Stimulated activated naive CD8-positive, alpha-beta T cell treated with anti-CD3 and anti-CD28 coated beads, Interleukin-15, Interleukin-2, amounts not matched to agents 100 ng/mL and 50 ng/mL, for 24 hours (primary cell): ENCODE results near the gene FBXW7.

Experiments
- H3K27ac Mint-ChIP-seq: one replicate; pipeline ENCODE4 v1.8.0; 2021; ENCODE audit warnings: mild to moderate bottlenecking, mixed read lengths
- H3K27me3 Mint-ChIP-seq: one replicate; pipeline ENCODE4 v1.8.0; 2021; ENCODE audit warnings: mixed read lengths
- H3K36me3 Mint-ChIP-seq: one replicate; pipeline ENCODE4 v1.8.0; 2021; ENCODE audit warnings: low read depth, mixed read lengths
- H3K4me1 Mint-ChIP-seq: one replicate; pipeline ENCODE4 v1.8.0; 2021; ENCODE audit warnings: low read depth, mixed read lengths
- H3K4me3 Mint-ChIP-seq: one replicate; pipeline ENCODE4 v1.8.0; 2021; ENCODE audit warnings: mild to moderate bottlenecking, mixed read lengths
- H3K9me3 Mint-ChIP-seq: one replicate; pipeline ENCODE4 v1.8.0; 2021; ENCODE audit warnings: mixed read lengths

Gene FBXW7

GRCh38 chr4:152328582-152328981 lies 207.3 kb downstream of the FBXW7 start:
- Mint-ChIP-seq H3K4me1 (peaks cover 12% of the 10 kb centered on the region), H3K27me3 (no peaks in the 10 kb centered on the region), H3K36me3 (peaks cover 80% of the 10 kb centered on the region), H3K27ac (no peak overlapping the region), H3K4me3 (no peak overlapping the region), H3K9me3 (no peaks in the 10 kb centered on the region)

DNA sequence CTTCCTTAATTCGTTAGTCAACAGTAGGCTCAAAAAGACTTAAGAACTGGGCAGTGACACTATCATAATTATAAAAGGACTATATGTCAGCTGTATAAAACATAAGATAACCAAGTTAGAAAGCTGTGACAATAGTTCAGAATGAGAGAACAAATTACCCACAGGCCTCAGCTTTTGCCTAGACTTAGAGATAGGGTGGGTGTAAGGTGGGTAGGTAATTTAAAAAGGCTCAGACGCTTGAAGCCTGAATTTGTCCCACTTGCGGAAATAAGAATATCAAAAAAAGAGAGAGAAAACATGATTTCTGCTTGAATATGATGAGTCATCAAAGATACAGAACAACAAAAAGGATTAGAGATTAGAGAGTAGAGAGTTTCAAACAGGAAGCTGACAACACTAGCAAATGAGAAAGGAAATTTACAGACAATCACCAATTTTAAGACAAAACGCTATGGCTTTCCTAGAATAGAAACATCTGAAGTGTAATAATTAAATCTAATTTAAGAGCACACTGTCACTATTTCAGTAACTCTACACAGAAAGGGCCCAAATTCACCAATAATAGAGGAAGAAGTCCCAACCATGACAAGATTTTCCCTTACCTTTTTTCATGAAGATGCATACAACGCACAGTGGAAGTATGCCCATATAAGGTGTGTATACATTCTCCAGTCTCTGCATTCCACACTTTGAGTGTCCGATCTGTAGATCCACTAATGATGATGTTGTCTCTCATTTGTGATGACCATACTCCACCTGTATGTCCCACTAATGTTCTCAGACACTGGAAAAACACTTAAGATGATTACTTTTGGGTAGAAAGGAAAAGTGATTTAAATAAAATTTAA lies 208.1 kb downstream of the FBXW7 start:
- Mint-ChIP-seq H3K27me3 (no peaks in the 10 kb centered on the region), H3K4me3 (no peak overlapping the region), H3K9me3 (no peaks in the 10 kb centered on the region), H3K4me1 (peaks cover 12% of the 10 kb centered on the region), H3K36me3 (peaks cover 83% of the 10 kb centered on the region), H3K27ac (no peak overlapping the region)

DNA sequence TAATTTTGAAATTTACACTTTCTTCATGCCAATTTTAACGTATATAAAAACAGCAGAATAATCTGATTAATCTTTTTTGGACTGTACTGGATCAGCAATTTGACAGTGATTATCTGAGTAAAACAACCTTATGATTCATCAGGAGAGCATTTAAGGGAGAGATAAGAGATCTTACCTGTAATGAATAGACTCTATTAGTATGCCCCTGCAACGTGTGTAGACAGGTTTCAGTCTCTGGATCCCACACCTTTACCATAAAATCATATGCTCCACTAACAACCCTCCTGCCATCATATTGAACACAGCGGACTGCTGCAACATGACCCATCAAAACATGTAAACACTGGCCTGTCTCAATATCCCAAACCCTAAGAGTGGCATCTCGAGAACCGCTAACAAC lies 210.1 kb downstream of the FBXW7 start:
- Mint-ChIP-seq H3K4me1 (peaks cover 12% of the 10 kb centered on the region), H3K9me3 (no peaks in the 10 kb centered on the region), H3K4me3 (no peak overlapping the region), H3K27me3 (no peaks in the 10 kb centered on the region), H3K27ac (no peak overlapping the region), H3K36me3 (peaks cover 85% of the 10 kb centered on the region)

- Mint-ChIP-seq H3K36me3 (peaks cover 68% of the 10 kb centered on the region), H3K27ac (no peak overlapping the region), H3K4me3 (no peak overlapping the region), H3K4me1 (peaks cover 11% of the 10 kb centered on the region), H3K9me3 (no peaks in the 10 kb centered on the region), H3K27me3 (no peaks in the 10 kb centered on the region)
These were observed 212.7 kb downstream of the FBXW7 start for GRCh38 chr4:152323221-152323620.

GRCh38 chr4:152322656-152323055 lies 213.2 kb downstream of the FBXW7 start:
- no peaks in the 10 kb centered on the region for H3K27me3 Mint-ChIP-seq
- peaks cover 6% of the 10 kb centered on the region for H3K4me1 Mint-ChIP-seq
- no peak overlapping the region for H3K27ac Mint-ChIP-seq
- H3K9me3 Mint-ChIP-seq: no peaks in the 10 kb centered on the region
- H3K4me3 Mint-ChIP-seq: no peak overlapping the region
- H3K36me3 Mint-ChIP-seq: peaks cover 67% of the 10 kb centered on the region

DNA sequence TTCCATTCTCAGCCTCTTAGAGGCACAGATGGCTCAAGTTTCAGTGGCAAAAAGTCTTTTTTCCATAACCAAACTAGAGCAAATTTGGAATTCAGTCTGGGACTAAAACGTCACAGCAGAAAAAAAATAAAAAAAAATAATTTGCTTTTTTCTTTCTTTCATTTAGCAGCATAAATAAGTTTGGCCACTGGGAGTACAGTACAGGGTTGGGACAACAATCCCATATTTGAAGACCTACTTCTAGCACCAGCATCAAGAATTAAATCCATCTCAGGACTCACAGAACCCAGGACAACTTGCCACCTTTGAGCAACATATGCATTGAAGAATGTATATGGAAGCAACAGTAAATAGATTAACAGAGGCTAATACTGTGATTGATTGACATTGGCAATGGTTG lies 214.0 kb downstream of the FBXW7 start:
- Mint-ChIP-seq H3K4me1 (no peaks in the 10 kb centered on the region), H3K9me3 (no peaks in the 10 kb centered on the region), H3K36me3 (peaks cover 60% of the 10 kb centered on the region), H3K27ac (no peak overlapping the region), H3K4me3 (no peak overlapping the region), H3K27me3 (no peaks in the 10 kb centered on the region)

DNA sequence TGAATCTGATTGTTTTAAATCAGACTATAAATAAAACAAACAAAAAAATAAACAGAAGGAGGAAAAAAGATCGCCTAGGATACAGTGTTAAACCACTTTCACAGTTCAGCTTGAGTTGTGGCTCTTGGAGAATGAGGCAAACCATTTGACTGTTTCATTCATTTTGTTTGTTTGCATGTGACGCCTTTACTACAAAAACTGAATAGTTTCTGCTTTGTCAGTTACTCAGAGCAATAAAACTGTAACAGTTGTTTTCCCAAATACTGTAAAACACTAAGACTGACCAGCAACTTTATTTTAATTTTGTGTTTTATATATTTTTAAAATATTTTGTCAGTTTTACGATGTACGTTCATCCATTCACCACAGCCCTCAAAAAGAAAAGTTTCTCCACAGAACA lies 214.5 kb downstream of the FBXW7 start:
- Mint-ChIP-seq H3K36me3 (peaks cover 60% of the 10 kb centered on the region), H3K27me3 (no peaks in the 10 kb centered on the region), H3K4me1 (no peaks in the 10 kb centered on the region), H3K27ac (no peak overlapping the region), H3K4me3 (no peak overlapping the region), H3K9me3 (no peaks in the 10 kb centered on the region)

DNA sequence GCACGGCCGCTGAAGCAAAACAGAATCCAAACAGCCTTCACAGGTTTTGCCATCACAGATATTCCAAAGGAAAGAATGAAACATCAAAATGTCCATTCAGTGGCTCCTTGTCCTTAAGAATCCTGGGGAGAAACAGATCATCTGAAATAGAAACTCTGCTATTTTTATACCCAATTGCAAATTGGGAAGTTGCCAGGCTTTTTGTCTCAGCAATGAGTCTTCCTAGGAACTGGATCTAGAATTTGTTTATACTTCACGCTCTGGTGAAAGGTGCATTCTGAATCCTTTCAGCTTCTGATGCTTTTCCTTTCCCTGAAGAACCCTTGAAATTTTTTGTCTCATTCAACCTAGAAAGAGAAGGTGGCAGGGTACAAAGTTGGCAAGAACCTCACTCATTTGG lies 218.9 kb downstream of the FBXW7 start:
- H3K4me1 Mint-ChIP-seq: no peaks in the 10 kb centered on the region
- peaks cover 21% of the 10 kb centered on the region for H3K36me3 Mint-ChIP-seq
- H3K9me3 Mint-ChIP-seq: no peaks in the 10 kb centered on the region
- H3K27ac Mint-ChIP-seq: no peak overlapping the region
- H3K27me3 Mint-ChIP-seq: no peaks in the 10 kb centered on the region
- no peak overlapping the region for H3K4me3 Mint-ChIP-seq

GRCh38 chr4:152310257-152310656 lies 225.6 kb downstream of the FBXW7 start:
- Mint-ChIP-seq H3K27ac (no peak overlapping the region), H3K9me3 (no peaks in the 10 kb centered on the region), H3K4me3 (no peak overlapping the region), H3K27me3 (no peaks in the 10 kb centered on the region), H3K4me1 (no peaks in the 10 kb centered on the region), H3K36me3 (no peaks in the 10 kb centered on the region)

DNA sequence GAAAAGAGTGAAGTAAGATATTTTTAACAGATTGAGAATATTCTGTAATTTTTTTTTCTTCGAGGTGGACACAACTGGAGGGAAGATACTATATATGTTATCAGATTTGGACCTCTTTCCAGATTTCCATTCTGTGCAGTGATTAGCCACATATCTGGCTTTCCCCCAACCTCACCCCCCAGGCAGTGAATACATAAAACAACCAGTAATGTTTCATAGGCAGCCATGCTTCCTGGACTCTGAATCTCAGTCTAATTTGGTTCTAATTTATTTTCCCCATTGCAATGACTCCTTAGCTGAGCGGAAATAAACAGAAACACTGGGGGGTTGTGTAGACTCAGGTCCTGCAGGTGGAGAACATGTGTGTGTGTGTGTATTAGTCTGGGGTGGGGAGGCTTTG lies 226.5 kb downstream of the FBXW7 start:
- no peaks in the 10 kb centered on the region for H3K27me3 Mint-ChIP-seq
- no peaks in the 10 kb centered on the region for H3K9me3 Mint-ChIP-seq
- H3K4me1 Mint-ChIP-seq: no peaks in the 10 kb centered on the region
- no peaks in the 10 kb centered on the region for H3K36me3 Mint-ChIP-seq
- no peak overlapping the region for H3K27ac Mint-ChIP-seq
- no peak overlapping the region for H3K4me3 Mint-ChIP-seq

GRCh38 chr4:152308951-152309350 lies 226.9 kb downstream of the FBXW7 start:
- Mint-ChIP-seq H3K27ac (no peak overlapping the region), H3K27me3 (no peaks in the 10 kb centered on the region), H3K9me3 (no peaks in the 10 kb centered on the region), H3K4me1 (no peaks in the 10 kb centered on the region), H3K4me3 (no peak overlapping the region), H3K36me3 (no peaks in the 10 kb centered on the region)

DNA sequence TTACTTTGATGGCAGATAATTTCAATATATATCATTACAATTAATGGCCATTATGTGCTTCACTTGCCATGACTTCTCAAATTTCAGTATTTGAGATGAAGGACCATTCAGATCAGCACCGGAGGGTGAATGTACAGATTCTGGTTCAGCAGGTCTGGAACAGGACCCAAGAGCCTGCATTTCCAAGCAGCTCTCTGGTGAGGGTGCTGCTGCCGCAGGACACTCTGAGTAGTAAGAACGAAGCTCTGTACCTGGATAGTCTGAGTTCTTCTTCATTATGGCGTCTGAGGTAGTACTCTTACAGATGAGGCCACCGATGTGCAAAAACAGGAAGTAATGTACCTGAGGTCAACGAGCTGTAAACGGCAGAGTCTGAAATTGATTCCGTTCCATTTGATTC lies 228.2 kb downstream of the FBXW7 start:
- H3K4me3 Mint-ChIP-seq: no peak overlapping the region
- no peaks in the 10 kb centered on the region for H3K27me3 Mint-ChIP-seq
- H3K27ac Mint-ChIP-seq: no peak overlapping the region

GRCh38 chr4:152306541-152306940 lies 229.4 kb downstream of the FBXW7 start:
- no peak overlapping the region for H3K4me3 Mint-ChIP-seq
- H3K36me3 Mint-ChIP-seq: no peaks in the 10 kb centered on the region
- no peaks in the 10 kb centered on the region for H3K9me3 Mint-ChIP-seq
- H3K27ac Mint-ChIP-seq: no peak overlapping the region
- H3K27me3 Mint-ChIP-seq: no peaks in the 10 kb centered on the region
- H3K4me1 Mint-ChIP-seq: no peaks in the 10 kb centered on the region

More for the DNA sequence above, 228.2 kb downstream of the FBXW7 start:
- H3K9me3 Mint-ChIP-seq: no peaks in the 10 kb centered on the region
- H3K4me1 Mint-ChIP-seq: no peaks in the 10 kb centered on the region
- H3K36me3 Mint-ChIP-seq: no peaks in the 10 kb centered on the region

GRCh38 chr4:152304220-152304619 lies 231.7 kb downstream of the FBXW7 start:
- no peaks in the 10 kb centered on the region for H3K36me3 Mint-ChIP-seq
- H3K9me3 Mint-ChIP-seq: no peaks in the 10 kb centered on the region
- no peaks in the 10 kb centered on the region for H3K27me3 Mint-ChIP-seq
- H3K4me3 Mint-ChIP-seq: no peak overlapping the region
- H3K4me1 Mint-ChIP-seq: no peaks in the 10 kb centered on the region
- no peak overlapping the region for H3K27ac Mint-ChIP-seq

GRCh38 chr4:152301381-152301780 lies 234.5 kb downstream of the FBXW7 start:
- Mint-ChIP-seq H3K27me3 (no peaks in the 10 kb centered on the region), H3K4me3 (no peak overlapping the region), H3K9me3 (no peaks in the 10 kb centered on the region), H3K4me1 (no peaks in the 10 kb centered on the region), H3K36me3 (no peaks in the 10 kb centered on the region), H3K27ac (no peak overlapping the region)

GRCh38 chr4:152299553-152299952 lies 236.3 kb downstream of the FBXW7 start:
- no peaks in the 10 kb centered on the region for H3K36me3 Mint-ChIP-seq
- no peaks in the 10 kb centered on the region for H3K27me3 Mint-ChIP-seq
- H3K9me3 Mint-ChIP-seq: no peaks in the 10 kb centered on the region

More at GRCh38 chr4:152299553-152299952, 236.3 kb downstream of the FBXW7 start:
- Mint-ChIP-seq H3K27ac (no peak overlapping the region), H3K4me3 (no peak overlapping the region), H3K4me1 (no peaks in the 10 kb centered on the region)
